GDM1 (cell line): ENCODE results near the gene BIRC7.

ENCODE experiments used
- DNase-seq: peaks from one replicate; lab custom pipeline; 2025; lab: John Stamatoyannopoulos, UW

BIRC7 gene

GRCh38 chr20:63281742-63282665 is 46.3 kb downstream of the BIRC7 start:
- no peak for DNase-seq

GRCh38 chr20:63282946-63283345 is 47.2 kb downstream of the BIRC7 start:
- DNase-seq, result no peak

- DNase-seq, result no peak
Measured at GRCh38 chr20:63283397-63284082, 47.8 kb downstream of the BIRC7 start.

- no peak for DNase-seq
Measured at GRCh38 chr20:63284083-63284440, 48.4 kb downstream of the BIRC7 start.

- DNase-seq, result no peak
Measured at GRCh38 chr20:63284544-63284949, 48.8 kb downstream of the BIRC7 start.

GRCh38 chr20:63284981-63285524 is 49.3 kb downstream of the BIRC7 start:
- DNase-seq, result no peak

GRCh38 chr20:63285636-63286615 is 50.2 kb downstream of the BIRC7 start:
- no peak for DNase-seq

GRCh38 chr20:63286781-63287696 is 51.3 kb downstream of the BIRC7 start:
- no peak for DNase-seq

GRCh38 chr20:63287697-63288580 is 52.2 kb downstream of the BIRC7 start:
- DNase-seq, result no peak

GRCh38 chr20:63288581-63289251 is 53.0 kb downstream of the BIRC7 start:
- DNase-seq, result no peak

- no peak for DNase-seq
Measured at GRCh38 chr20:63289311-63290135, 53.8 kb downstream of the BIRC7 start.
